ENCODE measurements around the gene UBC. TPM values are rescaled to one million over a fixed set of nuclear protein-coding genes. Genes with fewer than 3 reads are reported as not detected.

UBC gene
- total RNA-seq, 4 donors from 2014 or later, result 1,276 to 1,840 (median 1,378) TPM

DNA sequence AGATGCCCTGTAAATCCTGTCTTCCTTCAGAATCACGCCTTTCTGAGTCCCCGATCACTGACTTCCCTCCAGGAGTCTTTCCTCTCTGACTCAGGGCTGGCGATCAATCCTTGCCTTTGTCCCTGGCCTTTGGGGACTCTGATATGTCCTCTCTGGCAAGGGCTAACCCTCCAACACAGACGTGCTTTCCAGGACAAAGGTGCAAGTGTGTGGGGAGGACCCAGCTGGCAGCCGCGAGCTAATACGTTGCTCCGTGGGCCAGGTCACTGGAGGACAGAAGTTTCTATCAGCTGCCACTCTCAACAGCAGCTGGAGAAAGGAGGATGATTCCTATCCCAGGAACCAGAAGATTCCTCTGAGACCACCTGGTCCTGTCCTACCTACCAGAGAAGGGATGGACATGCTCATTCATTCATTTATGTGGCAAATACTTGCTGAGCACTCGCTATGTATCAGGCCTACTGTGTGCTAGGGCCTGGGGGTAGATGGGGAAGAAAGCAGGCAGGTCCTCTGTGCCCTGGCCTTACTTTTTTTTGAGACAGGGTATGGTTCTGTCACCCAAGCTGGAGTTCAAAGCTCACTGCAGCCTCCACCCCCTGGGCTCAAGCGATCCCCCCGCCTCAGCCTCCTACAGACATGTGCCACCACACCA lies 42.3 kb downstream of the UBC start:
- H3K27me3 ChIP-seq, result no peaks in the 10 kb centered on the region
- 68 to 71% methylated on average over 11 of the region's 11 CpGs for WGBS, 2 donors
- H3K27ac ChIP-seq, result no peak overlapping the region
- TF ChIP-seq, protein P1, sequence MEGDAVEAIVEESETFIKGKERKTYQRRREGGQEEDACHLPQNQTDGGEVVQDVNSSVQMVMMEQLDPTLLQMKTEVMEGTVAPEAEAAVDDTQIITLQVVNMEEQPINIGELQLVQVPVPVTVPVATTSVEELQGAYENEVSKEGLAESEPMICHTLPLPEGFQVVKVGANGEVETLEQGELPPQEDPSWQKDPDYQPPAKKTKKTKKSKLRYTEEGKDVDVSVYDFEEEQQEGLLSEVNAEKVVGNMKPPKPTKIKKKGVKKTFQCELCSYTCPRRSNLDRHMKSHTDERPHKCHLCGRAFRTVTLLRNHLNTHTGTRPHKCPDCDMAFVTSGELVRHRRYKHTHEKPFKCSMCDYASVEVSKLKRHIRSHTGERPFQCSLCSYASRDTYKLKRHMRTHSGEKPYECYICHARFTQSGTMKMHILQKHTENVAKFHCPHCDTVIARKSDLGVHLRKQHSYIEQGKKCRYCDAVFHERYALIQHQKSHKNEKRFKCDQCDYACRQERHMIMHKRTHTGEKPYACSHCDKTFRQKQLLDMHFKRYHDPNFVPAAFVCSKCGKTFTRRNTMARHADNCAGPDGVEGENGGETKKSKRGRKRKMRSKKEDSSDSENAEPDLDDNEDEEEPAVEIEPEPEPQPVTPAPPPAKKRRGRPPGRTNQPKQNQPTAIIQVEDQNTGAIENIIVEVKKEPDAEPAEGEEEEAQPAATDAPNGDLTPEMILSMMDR (IDR thresholded peaks at IDR 0.05), result no peak
- TF ChIP-seq POLR2A (IDR thresholded peaks at IDR 0.05) (no peak), EP300 (IDR thresholded peaks at IDR 0.05) (no peak)
- DNase-seq (ENCODE audit: low spot score in 2 of 2), result no peak
- H3K36me3 ChIP-seq, result no peaks in the 10 kb centered on the region
- no peaks in the 10 kb centered on the region for H3K4me1 ChIP-seq
- no peak overlapping the region for H3K4me3 ChIP-seq
- no peaks in the 10 kb centered on the region for H3K9me3 ChIP-seq

DNA sequence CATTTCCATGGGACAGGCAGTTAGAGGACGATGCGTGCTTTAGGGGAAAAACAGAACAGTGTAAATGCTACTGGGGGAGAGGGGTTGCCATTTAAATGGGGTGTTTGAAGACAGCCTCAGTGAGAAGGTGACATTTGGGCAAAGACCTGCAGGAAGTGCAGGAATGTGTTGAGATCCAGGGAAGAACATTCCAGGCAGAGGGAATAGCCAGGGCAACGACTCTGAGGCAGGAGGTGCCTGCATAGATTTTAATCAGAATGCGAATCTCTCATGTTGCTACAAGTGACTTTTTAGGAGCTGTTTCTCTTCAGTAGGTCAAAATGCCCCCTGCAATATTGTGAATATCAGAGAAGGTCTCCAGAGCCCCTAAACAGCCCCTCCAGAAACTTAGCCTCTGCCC lies 43.2 kb downstream of the UBC start:
- no peaks in the 10 kb centered on the region for H3K27me3 ChIP-seq
- no peak overlapping the region for H3K27ac ChIP-seq
- TF ChIP-seq POLR2A (IDR thresholded peaks at IDR 0.05), result no peak
- no peak for TF ChIP-seq EP300 (IDR thresholded peaks at IDR 0.05)
- TF ChIP-seq, protein P1 (IDR thresholded peaks at IDR 0.05), result no peak
- no peak overlapping the region for H3K4me3 ChIP-seq
- no peak for DNase-seq (ENCODE audit: low spot score in 2 of 2)
- H3K4me1 ChIP-seq, result no peaks in the 10 kb centered on the region
- no peaks in the 10 kb centered on the region for H3K36me3 ChIP-seq
- WGBS, 2 donors, result 91 to 92% methylated on average over 4 of the region's 4 CpGs
- no peaks in the 10 kb centered on the region for H3K9me3 ChIP-seq

DNA sequence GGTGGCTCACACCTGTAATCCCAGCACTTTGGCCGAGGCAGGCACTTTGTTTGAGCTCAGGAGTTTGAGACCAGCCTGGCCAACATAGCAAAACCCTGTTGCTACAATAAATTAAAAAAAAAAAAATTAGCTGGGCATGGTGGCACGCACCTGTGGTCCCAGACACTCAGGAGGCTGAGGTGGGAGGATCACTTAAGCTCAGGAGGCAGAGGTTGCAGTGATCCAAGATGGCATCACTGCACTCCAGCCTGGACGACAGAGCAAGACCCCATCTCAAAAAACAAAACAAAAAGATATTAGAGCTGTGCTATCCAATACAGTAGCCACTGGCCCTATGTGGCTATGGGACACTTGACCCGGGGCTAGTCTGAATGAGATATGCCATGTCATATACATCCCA lies 43.9 kb downstream of the UBC start:
- no peak overlapping the region for H3K4me3 ChIP-seq
- no peak for DNase-seq (ENCODE audit: low spot score in 2 of 2)
- no peak overlapping the region for H3K27ac ChIP-seq
- TF ChIP-seq EP300 (IDR thresholded peaks at IDR 0.05) (no peak), POLR2A (IDR thresholded peaks at IDR 0.05) (no peak)
- TF ChIP-seq, protein P1 (IDR thresholded peaks at IDR 0.05), result no peak
- H3K36me3 ChIP-seq, result no peaks in the 10 kb centered on the region
- no peaks in the 10 kb centered on the region for H3K4me1 ChIP-seq
- WGBS, 2 donors, result 89 to 93% methylated on average over 4 of the region's 4 CpGs
- H3K27me3 ChIP-seq, result no peaks in the 10 kb centered on the region
- H3K9me3 ChIP-seq, result no peaks in the 10 kb centered on the region

DNA sequence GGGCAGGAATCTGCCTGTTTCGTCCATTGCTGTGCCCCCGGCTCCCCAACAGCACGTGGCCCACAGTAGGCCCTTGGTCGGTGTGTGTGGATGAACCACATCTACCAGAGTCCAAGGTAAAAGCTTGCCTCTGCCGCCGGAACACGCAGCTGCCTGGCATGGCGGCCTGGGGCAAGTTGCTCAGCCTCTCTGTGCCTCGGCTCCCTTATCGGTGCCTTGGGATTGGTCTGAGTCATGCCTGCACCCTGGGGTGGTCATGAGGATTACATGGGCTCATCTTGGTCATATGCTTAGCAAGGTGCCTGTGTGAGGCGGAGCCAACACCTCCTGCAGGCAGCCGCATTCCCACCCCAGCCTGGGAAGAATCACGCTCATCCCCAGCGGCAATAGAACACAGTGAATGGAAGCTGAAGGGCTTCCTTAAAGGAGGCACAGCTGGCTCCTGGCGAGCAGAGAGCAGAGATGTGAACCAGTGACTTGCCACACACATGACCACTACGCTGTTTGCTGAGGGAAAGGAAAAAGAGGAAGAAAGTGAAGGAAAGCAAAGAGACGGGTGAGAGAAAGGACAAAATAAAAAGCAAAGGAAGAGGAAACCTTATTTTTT lies 45.3 kb downstream of the UBC start:
- WGBS, 2 donors, result 67 to 70% methylated on average over 17 of the region's 17 CpGs
- Histone ChIP-seq H3K4me3 (peak overlapping the region in 1 of 4 donors; percentile 15), H3K27ac (peak overlapping the region in 3 of 4 donors; percentile 34 to 61 (median 55))

More for the DNA sequence above, 45.3 kb downstream of the UBC start:
- no peaks in the 10 kb centered on the region for H3K36me3 ChIP-seq
- DNase-seq (ENCODE audit: low spot score in 2 of 2), result no peak
- no peaks in the 10 kb centered on the region for H3K9me3 ChIP-seq
- no peaks in the 10 kb centered on the region for H3K27me3 ChIP-seq
- peak in 1 of 2 donors; percentile 59 for TF ChIP-seq EP300 (IDR thresholded peaks at IDR 0.05)
- TF ChIP-seq, protein P1 (IDR thresholded peaks at IDR 0.05), result no peak
- H3K4me1 ChIP-seq, result peaks cover 0 to 4% (median 0%) of the 10 kb centered on the region in 4 donors

Data from tibial nerve (tissue), 4 donors.